LNCaP clone FGC (cell line): ENCODE measurements around the gene WIPI1.
A peak's percentile ranks its signal among the peaks of the same experiment; 100 is the strongest.

Source experiments
- DNase-seq: peaks from one replicate; pipeline ENCODE4 v3.0.0-alpha.2; 2011; ENCODE audit warnings: low read depth
- H3K4me3 ChIP-seq: 2 replicates; pipeline ENCODE4 v1.5.1; 2011; ENCODE audit warnings: mild to moderate bottlenecking, low read depth, low read length, control low read depth
- TF ChIP-seq, protein P1 (sequence below): IDR thresholded peaks from 2 replicates; pipeline ENCODE4 v1.5.1; 2012; ENCODE audit warnings: mild to moderate bottlenecking; ENCODE audit not compliant: control insufficient read depth, insufficient read depth; ENCODE audit errors: extremely low read depth

WIPI1 gene

GRCh38 chr17:68460146-68460545, 2.9 kb upstream of the WIPI1 start:
- H3K4me3 ChIP-seq, result no peak overlapping the region
- TF ChIP-seq, protein P1, sequence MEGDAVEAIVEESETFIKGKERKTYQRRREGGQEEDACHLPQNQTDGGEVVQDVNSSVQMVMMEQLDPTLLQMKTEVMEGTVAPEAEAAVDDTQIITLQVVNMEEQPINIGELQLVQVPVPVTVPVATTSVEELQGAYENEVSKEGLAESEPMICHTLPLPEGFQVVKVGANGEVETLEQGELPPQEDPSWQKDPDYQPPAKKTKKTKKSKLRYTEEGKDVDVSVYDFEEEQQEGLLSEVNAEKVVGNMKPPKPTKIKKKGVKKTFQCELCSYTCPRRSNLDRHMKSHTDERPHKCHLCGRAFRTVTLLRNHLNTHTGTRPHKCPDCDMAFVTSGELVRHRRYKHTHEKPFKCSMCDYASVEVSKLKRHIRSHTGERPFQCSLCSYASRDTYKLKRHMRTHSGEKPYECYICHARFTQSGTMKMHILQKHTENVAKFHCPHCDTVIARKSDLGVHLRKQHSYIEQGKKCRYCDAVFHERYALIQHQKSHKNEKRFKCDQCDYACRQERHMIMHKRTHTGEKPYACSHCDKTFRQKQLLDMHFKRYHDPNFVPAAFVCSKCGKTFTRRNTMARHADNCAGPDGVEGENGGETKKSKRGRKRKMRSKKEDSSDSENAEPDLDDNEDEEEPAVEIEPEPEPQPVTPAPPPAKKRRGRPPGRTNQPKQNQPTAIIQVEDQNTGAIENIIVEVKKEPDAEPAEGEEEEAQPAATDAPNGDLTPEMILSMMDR, result no peak
- no peak for DNase-seq

GRCh38 chr17:68459037-68459639, 1.8 kb upstream of the WIPI1 start:
- no peak for DNase-seq
- H3K4me3 ChIP-seq, result no peak overlapping the region
- TF ChIP-seq, protein P1, result no peak

GRCh38 chr17:68458260-68459036, 1.2 kb upstream of the WIPI1 start:
- no peak for DNase-seq
- peak overlapping the region; percentile 56 for H3K4me3 ChIP-seq
- TF ChIP-seq, protein P1, result no peak

GRCh38 chr17:68457539-68458259, 403 bp upstream of the WIPI1 start:
- TF ChIP-seq, protein P1, result no peak
- DNase-seq, result peak; percentile 94
- H3K4me3 ChIP-seq, result peak overlapping the region; percentile 56

- TF ChIP-seq, protein P1, result no peak
- peak; percentile 51 for DNase-seq
- H3K4me3 ChIP-seq, result peak overlapping the region; percentile 57
These were observed 743 bp downstream of the WIPI1 start for GRCh38 chr17:68456339-68457167.

DNA sequence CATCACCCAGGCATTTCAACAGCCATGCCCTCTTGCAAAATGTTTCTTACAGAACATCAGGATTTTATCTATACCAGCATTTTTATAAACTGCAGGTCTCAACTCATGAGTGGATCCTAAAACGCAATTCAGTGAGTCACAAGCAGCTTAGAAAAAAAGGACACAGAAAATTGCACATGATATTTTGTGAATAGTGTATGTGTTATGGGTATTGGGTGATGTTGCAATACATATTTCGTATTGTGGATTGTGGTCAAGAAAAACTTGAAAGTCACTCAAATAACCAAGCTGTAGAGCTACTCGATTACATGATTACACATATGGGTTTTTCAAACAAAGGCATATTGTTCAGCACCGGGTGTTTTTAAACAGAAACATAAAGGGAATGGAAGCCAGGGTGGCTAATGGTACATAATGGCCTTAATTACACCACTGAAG, 1.4 kb downstream of the WIPI1 start:
- TF ChIP-seq, protein P1, result no peak
- no peak for DNase-seq
- H3K4me3 ChIP-seq, result peak overlapping the region; percentile 57; the same call in 1 of the 2 replicates
